DOHH2 (cell line): Measurements from ENCODE around the gene ZNF608.
A peak's percentile ranks its signal among the peaks of the same experiment; 100 is the strongest.

Experiments
- H3F3A ChIP-seq: fragments of 200-600 bp; sonication (generic), shearing (Covaris generic); 2 replicates; pipeline ENCODE4 v1.6.0; 2016; ENCODE audit warnings: antibody characterized with exemption, mild to moderate bottlenecking; ENCODE audit not compliant: control insufficient read depth, insufficient read depth
- H3K27ac ChIP-seq: fragments of 200-600 bp; sonication (generic); 2 replicates; pipeline ENCODE4 v1.5.1; 2014; ENCODE audit warnings: low read depth, mild to moderate bottlenecking, low read length, moderate library complexity
- H3K27me3 ChIP-seq: fragments of 200-600 bp; sonication (generic); 2 replicates; pipeline ENCODE4 v1.6.1; 2014; ENCODE audit warnings: mild to moderate bottlenecking, low read length, mixed read lengths; ENCODE audit not compliant: control insufficient read depth
- H3K36me3 ChIP-seq: fragments of 200-600 bp; sonication (generic); 2 replicates; pipeline ENCODE4 v1.6.1; 2014; ENCODE audit warnings: mild to moderate bottlenecking, low read length, moderate library complexity, mixed read lengths; ENCODE audit not compliant: control insufficient read depth
- H3K4me1 ChIP-seq: fragments of 200-600 bp; sonication (generic); 2 replicates; pipeline ENCODE4 v1.6.1; 2014; ENCODE audit warnings: mild to moderate bottlenecking, low read length, mixed read lengths; ENCODE audit not compliant: control insufficient read depth
- H3K4me2 ChIP-seq: fragments of 200-600 bp; sonication (generic); 2 replicates; pipeline ENCODE4 v1.6.0; 2014; ENCODE audit warnings: mild to moderate bottlenecking, low read length, moderate library complexity
- H3K4me3 ChIP-seq: fragments of 200-600 bp; sonication (generic); 2 replicates; pipeline ENCODE4 v1.5.1; 2014; ENCODE audit warnings: mild to moderate bottlenecking, low read length, mixed read lengths
- H3K79me2 ChIP-seq: fragments of 200-600 bp; sonication (generic); 2 replicates; pipeline ENCODE4 v1.6.1; 2014; ENCODE audit warnings: mild to moderate bottlenecking, low read length, mixed read lengths; ENCODE audit not compliant: control insufficient read depth
- H3K9me2 ChIP-seq: fragments of 200-600 bp; sonication (generic); replicated peaks from 2 replicates; pipeline ENCODE4 v1.6.1; 2014; ENCODE audit warnings: mild to moderate bottlenecking, low read length, mixed read lengths; ENCODE audit not compliant: control insufficient read depth
- H3K9me3 ChIP-seq: fragments of 200-600 bp; sonication (generic); 2 replicates; pipeline ENCODE4 v1.6.1; 2014; ENCODE audit warnings: antibody characterized with exemption, low read length, mixed read lengths; ENCODE audit not compliant: control insufficient read depth, insufficient read depth
- H4K20me1 ChIP-seq: fragments of 200-600 bp; sonication (generic); 2 replicates; pipeline ENCODE4 v1.6.0; 2014; ENCODE audit warnings: low read depth, mild to moderate bottlenecking, antibody characterized with exemption, low read length, moderate library complexity; ENCODE audit not compliant: control insufficient read depth, insufficient read depth
- EZH2phosphoT487 ChIP-seq: fragments of 200-600 bp; sonication (generic); IDR thresholded peaks from 2 replicates; pipeline ENCODE4 v1.6.1; 2017; ENCODE audit warnings: borderline replicate concordance, mild to moderate bottlenecking, antibody characterized with exemption, low read length, moderate library complexity, mixed read lengths
- TF ChIP-seq, protein P1 (sequence below): fragments of 200-600 bp; sonication (generic); IDR thresholded peaks from one replicate; pipeline ENCODE4 v1.5.1; 2014; ENCODE audit warnings: antibody characterized with exemption, mild to moderate bottlenecking, low read depth, low read length; ENCODE audit not compliant: poor library complexity, severe bottlenecking

ZNF608 gene

GRCh38 chr5:124718380-124718789 lies 28.1 kb downstream of the ZNF608 start:
- H3K9me2 ChIP-seq = no peaks in the 10 kb centered on the region
- H3K4me3 ChIP-seq = peak overlapping the region; percentile 60
- TF ChIP-seq, protein P1, sequence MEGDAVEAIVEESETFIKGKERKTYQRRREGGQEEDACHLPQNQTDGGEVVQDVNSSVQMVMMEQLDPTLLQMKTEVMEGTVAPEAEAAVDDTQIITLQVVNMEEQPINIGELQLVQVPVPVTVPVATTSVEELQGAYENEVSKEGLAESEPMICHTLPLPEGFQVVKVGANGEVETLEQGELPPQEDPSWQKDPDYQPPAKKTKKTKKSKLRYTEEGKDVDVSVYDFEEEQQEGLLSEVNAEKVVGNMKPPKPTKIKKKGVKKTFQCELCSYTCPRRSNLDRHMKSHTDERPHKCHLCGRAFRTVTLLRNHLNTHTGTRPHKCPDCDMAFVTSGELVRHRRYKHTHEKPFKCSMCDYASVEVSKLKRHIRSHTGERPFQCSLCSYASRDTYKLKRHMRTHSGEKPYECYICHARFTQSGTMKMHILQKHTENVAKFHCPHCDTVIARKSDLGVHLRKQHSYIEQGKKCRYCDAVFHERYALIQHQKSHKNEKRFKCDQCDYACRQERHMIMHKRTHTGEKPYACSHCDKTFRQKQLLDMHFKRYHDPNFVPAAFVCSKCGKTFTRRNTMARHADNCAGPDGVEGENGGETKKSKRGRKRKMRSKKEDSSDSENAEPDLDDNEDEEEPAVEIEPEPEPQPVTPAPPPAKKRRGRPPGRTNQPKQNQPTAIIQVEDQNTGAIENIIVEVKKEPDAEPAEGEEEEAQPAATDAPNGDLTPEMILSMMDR = no peak
- no peak for TF ChIP-seq EZH2phosphoT487
- H3K27me3 ChIP-seq = no peaks in the 10 kb centered on the region
- peak overlapping the region; percentile 95 for H3K27ac ChIP-seq
- peaks cover 96% of the 10 kb centered on the region for H3K79me2 ChIP-seq
- no peaks in the 10 kb centered on the region for H3K9me3 ChIP-seq
- H3F3A ChIP-seq = peaks cover 54% of the 10 kb centered on the region
- no peaks in the 10 kb centered on the region for H4K20me1 ChIP-seq
- H3K36me3 ChIP-seq = peaks cover 26% of the 10 kb centered on the region
- peak overlapping the region; percentile 73 for H3K4me2 ChIP-seq
- peaks cover 99% of the 10 kb centered on the region for H3K4me1 ChIP-seq

GRCh38 chr5:124716169-124716568 lies 30.3 kb downstream of the ZNF608 start:
- H3K79me2 ChIP-seq = peaks cover 96% of the 10 kb centered on the region
- H3K9me2 ChIP-seq = no peaks in the 10 kb centered on the region
- H4K20me1 ChIP-seq = no peaks in the 10 kb centered on the region
- H3K9me3 ChIP-seq = no peaks in the 10 kb centered on the region
- H3F3A ChIP-seq = peaks cover 47% of the 10 kb centered on the region
- H3K27me3 ChIP-seq = no peaks in the 10 kb centered on the region
- H3K27ac ChIP-seq = peak overlapping the region; percentile 95
- H3K4me1 ChIP-seq = peaks cover 99% of the 10 kb centered on the region
- H3K4me3 ChIP-seq = peak overlapping the region; percentile 56
- peak overlapping the region; percentile 68 for H3K4me2 ChIP-seq
- H3K36me3 ChIP-seq = peaks cover 39% of the 10 kb centered on the region
- no peak for TF ChIP-seq EZH2phosphoT487

- peak overlapping the region; percentile 60; the same call in 1 of the 2 replicates for H3K4me3 ChIP-seq
- H3K4me2 ChIP-seq = peak overlapping the region; percentile 76
- H3K36me3 ChIP-seq = peaks cover 39% of the 10 kb centered on the region
- peaks cover 99% of the 10 kb centered on the region for H3K4me1 ChIP-seq
- peak overlapping the region; percentile 95 for H3K27ac ChIP-seq
- peaks cover 96% of the 10 kb centered on the region for H3K79me2 ChIP-seq
- peaks cover 38% of the 10 kb centered on the region for H3F3A ChIP-seq
- no peaks in the 10 kb centered on the region for H3K27me3 ChIP-seq
- no peaks in the 10 kb centered on the region for H3K9me3 ChIP-seq
- H4K20me1 ChIP-seq = no peaks in the 10 kb centered on the region
- TF ChIP-seq, protein P1 = no peak
- TF ChIP-seq EZH2phosphoT487 = no peak
- H3K9me2 ChIP-seq = no peaks in the 10 kb centered on the region
Observed at GRCh38 chr5:124714910-124715309, 31.5 kb downstream of the ZNF608 start.

DNA sequence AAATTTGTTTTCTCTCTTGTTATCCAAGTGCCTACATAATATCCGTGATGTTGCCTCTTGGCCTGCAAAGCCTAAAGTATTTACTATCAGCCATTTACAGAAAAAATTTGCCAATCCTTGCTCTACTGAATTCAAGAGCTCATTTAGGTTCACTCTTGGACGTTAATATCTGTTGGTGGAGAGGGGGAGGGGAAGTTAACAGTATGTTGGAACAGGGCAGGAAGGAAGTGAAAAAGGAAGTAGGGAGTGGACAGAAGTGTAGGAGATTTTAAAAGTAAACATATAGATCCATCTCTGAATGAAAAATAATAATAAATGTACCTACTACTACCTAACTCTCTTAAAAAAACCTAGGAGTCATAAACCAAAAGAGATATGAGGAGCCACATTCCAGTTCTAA lies 32.8 kb downstream of the ZNF608 start:
- no peaks in the 10 kb centered on the region for H3K27me3 ChIP-seq
- H3K27ac ChIP-seq = peak overlapping the region; percentile 95
- H3K9me3 ChIP-seq = no peaks in the 10 kb centered on the region
- H3F3A ChIP-seq = peaks cover 44% of the 10 kb centered on the region
- no peak for TF ChIP-seq EZH2phosphoT487
- TF ChIP-seq, protein P1 = no peak
- peak overlapping the region; percentile 60 for H3K4me3 ChIP-seq
- peaks cover 96% of the 10 kb centered on the region for H3K79me2 ChIP-seq
- H3K4me2 ChIP-seq = peak overlapping the region; percentile 76
- peaks cover 39% of the 10 kb centered on the region for H3K36me3 ChIP-seq
- H4K20me1 ChIP-seq = no peaks in the 10 kb centered on the region
- no peaks in the 10 kb centered on the region for H3K9me2 ChIP-seq
- H3K4me1 ChIP-seq = peaks cover 99% of the 10 kb centered on the region
